GM23338 (cell line): ENCODE results near the gene KRTAP4-9.

Experiments used
- CREB1 ChIP-seq: fragments of 250-450 bp; sonication (Bioruptor Pico); IDR thresholded peaks from 2 replicates; pipeline ENCODE4 v1.5.0; 2020; ENCODE audit warnings: low read depth, mild to moderate bottlenecking, moderate library complexity
- EZH2 ChIP-seq: fragments of 200-600 bp; sonication (generic); IDR thresholded peaks from one replicate; pipeline ENCODE4 v1.8.0; 2017; ENCODE audit warnings: antibody characterized with exemption, mild to moderate bottlenecking, low read depth; ENCODE audit not compliant: unreplicated experiment
- EZH2phosphoT487 ChIP-seq: fragments of 200-600 bp; sonication (generic); IDR thresholded peaks from one replicate; pipeline ENCODE4 v1.8.1; 2018; ENCODE audit warnings: antibody characterized with exemption; ENCODE audit not compliant: unreplicated experiment
- JUNB ChIP-seq: IDR thresholded peaks from one replicate; pipeline ENCODE4 v1.6.1; 2016; ENCODE audit warnings: antibody characterized with exemption; ENCODE audit not compliant: unreplicated experiment
- NANOG ChIP-seq: IDR thresholded peaks from 2 replicates; pipeline ENCODE4 v1.6.1; 2016; ENCODE audit warnings: antibody characterized with exemption, borderline replicate concordance
- POLR2AphosphoS5 ChIP-seq: IDR thresholded peaks from 2 replicates; pipeline ENCODE4 v1.6.1; 2016; ENCODE audit warnings: antibody characterized with exemption, low read depth
- REST ChIP-seq: IDR thresholded peaks from one replicate; pipeline ENCODE4 v1.6.1; 2018; ENCODE audit warnings: antibody characterized with exemption; ENCODE audit not compliant: unreplicated experiment
- STAT1 ChIP-seq: IDR thresholded peaks from one replicate; pipeline ENCODE4 v1.6.1; 2016; ENCODE audit warnings: antibody characterized with exemption; ENCODE audit not compliant: unreplicated experiment
- ZNF331 ChIP-seq: fragments of 250-450 bp; sonication (Bioruptor Pico); IDR thresholded peaks from 2 replicates; pipeline ENCODE4 v1.5.0; 2020; ENCODE audit warnings: low read depth, mild to moderate bottlenecking, moderate library complexity
- TF ChIP-seq, protein P1 (sequence below), 2 experiments: fragments of 200-600 bp in 1 of 2; sonication (generic) in 1 of 2; conservative IDR thresholded peaks; 2 replicates each; pipeline versions ENCODE4 v1.5.1 to v1.6.1; 2016 to 2017; ENCODE audit warnings: antibody characterized with exemption in 2 of 2, low read depth in 2 of 2, mild to moderate bottlenecking in 2 of 2, moderate library complexity in 1 of 2

DNA sequence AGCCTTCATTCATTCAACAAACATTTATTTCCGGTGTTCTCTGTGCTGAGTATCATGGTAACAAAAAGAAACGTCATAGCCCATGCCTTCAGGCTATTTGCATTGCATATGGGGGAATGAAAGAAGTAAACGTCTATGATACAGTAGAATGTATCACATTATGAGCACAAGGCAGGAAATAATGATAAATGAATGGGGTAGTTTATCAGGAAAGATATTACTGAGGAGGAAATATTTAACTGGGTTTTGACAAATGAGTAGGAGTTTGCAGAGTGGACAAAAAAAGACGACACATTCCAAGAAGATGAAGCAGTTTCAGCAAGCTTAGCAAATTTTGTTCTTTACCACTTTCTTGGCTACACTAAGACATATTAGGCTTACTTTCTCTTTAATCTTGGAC lies 22.6 kb upstream of the KRTAP4-9 start:
- TF ChIP-seq REST (no peak), EZH2phosphoT487 (no peak), EZH2 (no peak), ZNF331 (CRISPR knock-in tag) (no peak), JUNB (no peak), POLR2AphosphoS5 (no peak), CREB1 (CRISPR knock-in tag) (no peak), NANOG (no peak), STAT1 (no peak)
- TF ChIP-seq, protein P1, sequence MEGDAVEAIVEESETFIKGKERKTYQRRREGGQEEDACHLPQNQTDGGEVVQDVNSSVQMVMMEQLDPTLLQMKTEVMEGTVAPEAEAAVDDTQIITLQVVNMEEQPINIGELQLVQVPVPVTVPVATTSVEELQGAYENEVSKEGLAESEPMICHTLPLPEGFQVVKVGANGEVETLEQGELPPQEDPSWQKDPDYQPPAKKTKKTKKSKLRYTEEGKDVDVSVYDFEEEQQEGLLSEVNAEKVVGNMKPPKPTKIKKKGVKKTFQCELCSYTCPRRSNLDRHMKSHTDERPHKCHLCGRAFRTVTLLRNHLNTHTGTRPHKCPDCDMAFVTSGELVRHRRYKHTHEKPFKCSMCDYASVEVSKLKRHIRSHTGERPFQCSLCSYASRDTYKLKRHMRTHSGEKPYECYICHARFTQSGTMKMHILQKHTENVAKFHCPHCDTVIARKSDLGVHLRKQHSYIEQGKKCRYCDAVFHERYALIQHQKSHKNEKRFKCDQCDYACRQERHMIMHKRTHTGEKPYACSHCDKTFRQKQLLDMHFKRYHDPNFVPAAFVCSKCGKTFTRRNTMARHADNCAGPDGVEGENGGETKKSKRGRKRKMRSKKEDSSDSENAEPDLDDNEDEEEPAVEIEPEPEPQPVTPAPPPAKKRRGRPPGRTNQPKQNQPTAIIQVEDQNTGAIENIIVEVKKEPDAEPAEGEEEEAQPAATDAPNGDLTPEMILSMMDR (conservative IDR thresholded peaks at IDR 0.05; ENCODE audit: low read depth in 2 of 2): no peak
